Kasumi-1 (cell line): ENCODE data around the gene GAPVD1.

Source experiments
- DNase-seq, 2 experiments: peaks; one replicate each; lab custom pipeline; 2025; lab: John Stamatoyannopoulos, UW

The GAPVD1 gene

DNA sequence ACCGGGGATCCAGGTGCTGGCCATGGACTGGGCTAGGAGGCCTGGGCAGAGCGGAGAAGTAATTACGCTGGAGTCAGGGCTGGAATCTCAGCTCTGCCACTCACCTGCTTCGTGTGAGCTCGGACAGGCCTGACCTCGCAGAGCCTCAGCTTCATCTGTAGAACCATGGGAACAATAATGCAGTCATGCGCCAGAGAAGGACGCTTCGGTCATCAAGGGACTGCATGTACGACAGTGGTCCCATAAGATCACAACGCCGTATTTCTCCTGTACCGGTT is 145.1 kb downstream of the GAPVD1 start:
- DNase-seq: no peak

DNA sequence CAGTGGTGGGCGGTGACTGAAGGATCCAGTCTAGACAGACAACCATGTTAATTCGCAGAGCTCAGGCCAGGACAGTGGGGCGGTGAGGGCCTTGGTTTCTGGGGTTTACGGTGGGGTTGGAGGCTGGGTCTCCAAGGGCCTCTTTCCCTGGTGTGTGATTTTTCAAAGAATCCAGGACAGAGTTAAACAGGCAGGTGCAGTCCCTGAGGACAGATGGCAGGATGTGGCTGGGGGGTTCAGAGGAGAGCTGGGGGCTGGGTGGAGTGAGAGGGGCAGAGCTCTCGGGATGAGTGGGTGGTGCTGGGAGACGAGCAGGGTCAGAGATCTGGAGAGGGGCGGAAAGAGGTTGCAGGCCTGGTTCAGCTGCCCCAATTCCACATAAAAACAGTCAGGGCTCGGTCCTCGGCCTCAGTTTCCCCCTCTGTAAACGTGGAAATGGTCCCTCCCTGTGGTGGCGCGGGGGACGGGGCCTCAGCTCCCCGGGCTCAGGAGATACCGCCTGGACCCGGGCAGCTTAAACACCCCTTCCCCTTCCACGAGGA is 145.9 kb downstream of the GAPVD1 start:
- no peak for DNase-seq

GRCh38 chr9:125407974-125408900 is 146.6 kb downstream of the GAPVD1 start:
- DNase-seq: peak; percentile 27 to 36

DNA sequence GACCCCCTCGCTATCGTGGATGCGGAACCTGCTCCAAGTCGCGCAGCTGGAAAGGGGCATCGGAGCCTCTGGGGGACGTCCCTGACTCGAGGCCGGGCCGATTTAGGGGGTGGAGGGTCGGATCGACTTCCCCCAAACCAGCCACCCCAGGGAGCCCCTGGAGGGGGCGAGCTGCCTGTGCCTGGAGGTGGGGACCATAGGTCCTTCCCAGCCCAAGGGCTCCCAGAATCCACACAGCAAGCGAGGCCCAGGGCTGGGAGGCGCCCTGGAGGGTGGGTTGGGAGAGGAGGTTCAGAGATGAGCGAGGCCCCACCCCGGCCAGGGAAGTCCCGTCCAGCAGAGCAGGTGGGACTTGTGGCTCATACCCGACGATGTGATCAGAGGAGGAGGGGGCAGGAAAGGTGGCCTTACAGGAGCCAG is 147.6 kb downstream of the GAPVD1 start:
- no peak for DNase-seq

DNA sequence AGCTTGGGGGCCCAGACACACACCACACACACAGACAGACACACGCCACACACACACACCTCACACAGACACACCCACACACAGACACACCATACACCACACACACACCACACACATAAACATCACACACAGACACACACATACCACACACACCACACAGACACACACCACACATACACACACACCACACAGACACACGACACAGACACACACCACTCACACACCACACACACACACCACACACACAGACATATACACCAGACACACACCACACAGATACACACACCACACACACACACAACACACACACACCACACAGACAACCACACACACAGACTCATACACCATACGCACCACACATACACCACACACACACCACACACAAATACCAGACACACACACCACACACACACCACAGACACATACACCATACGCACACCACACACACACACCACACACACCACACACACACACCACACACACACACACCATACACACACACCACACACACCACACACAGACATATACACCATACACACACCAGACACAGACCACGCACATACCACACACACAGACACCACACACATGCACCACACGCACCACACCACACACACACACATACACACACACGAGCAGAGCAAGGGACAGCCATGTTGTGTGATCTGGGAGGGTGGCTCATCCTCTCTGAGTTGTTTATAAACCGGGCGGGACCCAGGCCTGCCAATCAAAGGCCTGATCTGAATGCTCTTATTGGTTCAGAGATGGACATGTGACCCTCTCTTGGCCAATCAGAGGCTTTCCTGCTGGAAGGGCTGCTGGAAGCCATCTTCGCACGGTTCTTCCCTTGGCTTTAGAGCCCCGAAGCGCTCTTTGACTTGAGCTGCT is 148.3 kb downstream of the GAPVD1 start:
- peak in 1 of 2 experiments; percentile 17 for DNase-seq

DNA sequence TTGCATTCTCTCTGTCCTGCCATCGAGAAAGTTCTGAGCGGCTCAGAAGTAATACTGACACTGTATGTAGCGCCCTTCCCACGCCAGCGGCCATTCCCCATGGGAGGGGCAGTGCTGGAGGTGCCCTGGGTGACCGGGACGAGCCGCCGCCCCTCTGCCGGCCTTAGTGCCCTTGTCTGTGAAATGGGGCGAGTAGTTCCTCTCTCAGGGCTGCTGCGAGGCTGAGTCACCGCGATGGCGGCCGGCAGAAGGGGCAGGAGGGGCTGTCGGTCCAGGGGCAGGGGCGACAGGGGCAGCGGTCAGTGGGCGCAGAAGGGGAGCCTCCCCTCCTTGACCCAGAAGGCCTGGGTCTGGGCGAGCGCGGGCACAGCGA is 148.9 kb downstream of the GAPVD1 start:
- no peak for DNase-seq

DNA sequence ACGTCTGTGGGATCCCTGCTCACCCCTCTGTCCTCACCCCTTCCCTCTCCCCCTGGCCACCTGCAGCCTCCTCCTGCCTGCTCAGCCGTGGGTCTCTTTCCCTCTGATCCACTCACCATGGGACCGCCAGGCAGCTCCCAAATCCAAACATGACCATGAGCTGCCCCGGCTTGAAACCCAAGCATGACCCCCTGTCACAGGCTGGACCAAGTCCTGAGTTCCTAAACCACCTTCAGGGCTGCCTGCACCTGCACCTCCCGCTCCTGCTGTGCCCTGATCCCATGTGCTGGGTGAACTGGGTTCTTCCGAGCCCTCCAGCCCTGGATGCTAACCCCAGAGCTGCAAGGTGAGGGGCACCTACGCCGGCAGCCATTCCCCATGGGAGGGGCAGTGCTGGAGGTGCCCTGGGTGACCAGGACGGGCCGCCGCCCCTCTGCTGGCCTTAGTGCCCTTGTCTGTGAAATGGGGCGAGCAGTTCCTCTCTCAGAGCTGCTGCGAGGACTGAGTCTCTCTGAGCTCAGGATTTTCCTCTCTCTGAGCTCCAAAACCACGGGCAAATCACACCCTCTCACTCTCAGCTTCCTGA is 149.6 kb downstream of the GAPVD1 start:
- DNase-seq: no peak

DNA sequence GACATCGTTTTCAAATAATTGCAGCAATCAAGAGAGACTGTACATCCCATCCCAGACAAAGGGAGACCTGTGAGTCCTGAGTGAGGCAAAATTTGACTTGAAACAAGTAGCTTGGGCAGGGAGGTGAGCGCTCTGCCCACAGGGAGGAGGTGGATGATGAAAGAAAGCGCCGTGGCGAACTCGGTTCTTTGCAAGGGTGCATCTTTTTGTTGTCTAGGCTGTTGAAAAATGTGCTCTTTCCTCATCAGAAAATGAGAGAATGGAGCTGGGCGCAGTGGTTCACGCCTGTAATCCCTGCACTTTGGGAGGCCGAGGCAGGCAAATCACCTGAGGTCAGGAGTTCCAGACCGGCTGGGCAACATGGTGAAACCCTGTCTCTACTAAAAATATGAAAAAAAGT is 150.5 kb downstream of the GAPVD1 start:
- DNase-seq: no peak

DNA sequence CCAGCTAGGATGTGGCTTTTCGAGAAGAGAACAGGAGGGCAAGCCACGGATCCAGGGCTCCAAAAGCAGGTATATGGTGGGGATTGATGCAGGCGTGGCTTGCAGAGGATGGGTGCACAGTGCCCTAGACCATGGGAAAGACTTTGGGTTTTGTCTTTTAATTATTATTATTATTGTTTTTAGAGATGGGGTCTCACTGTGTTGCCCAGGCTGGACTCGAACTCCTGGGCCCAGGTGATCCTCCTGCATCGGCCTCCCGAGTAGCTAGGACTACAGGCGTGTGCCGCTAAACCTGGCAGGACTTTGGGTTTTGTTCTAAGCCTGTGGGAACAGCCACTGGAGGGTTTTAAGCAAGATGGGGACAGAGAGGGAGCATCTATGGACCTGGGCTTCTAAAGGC is 152.0 kb downstream of the GAPVD1 start:
- no peak for DNase-seq

DNA sequence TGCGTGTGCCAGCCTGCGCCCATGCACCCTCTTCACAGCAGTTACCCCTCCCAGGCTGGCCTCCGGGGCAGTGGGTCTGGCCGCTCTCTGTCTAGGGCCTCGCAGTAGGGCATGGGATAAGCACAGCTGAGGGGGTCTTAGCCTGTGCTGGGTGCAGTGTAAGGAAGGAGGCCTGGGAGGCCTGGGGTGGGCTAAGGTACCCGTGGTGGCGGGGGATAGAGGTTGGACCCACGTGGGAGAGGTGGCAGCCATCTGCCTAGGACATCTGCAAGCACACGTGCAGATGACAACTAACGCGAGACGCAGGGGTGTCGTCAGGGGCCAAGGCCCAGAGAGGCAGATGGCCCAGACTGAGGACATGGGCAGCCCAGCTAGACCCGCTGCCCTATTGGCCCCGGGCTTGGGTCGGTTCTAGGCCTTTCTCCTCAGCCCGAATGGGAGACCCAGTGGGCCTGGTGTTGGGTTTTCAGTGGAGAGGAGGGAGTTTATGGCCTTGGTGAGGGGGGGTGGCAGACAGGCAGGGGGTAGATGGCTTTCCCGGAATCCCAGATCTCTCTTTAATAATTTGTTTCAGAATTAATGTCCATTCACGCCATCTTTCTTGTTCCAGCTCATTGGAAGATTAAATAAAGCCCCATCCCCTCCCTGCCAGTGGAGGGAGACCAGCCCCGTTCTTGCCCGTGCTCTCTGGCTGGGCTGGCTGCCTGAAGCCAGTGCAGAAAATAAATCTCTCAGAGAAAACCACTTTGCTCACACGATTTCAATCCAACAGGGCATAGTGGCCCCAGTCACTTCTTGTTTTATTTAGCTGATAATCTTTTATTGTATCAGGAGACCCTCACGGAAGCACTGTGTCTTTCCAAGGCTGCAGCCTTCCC is 154.2 kb downstream of the GAPVD1 start:
- no peak for DNase-seq

- no peak for DNase-seq
These were observed 154.9 kb downstream of the GAPVD1 start for GRCh38 chr9:125416517-125416916.
